RWPE1 (cell line): ENCODE results near the gene ACOT7.

ENCODE experiments used
- CTCF ChIA-PET: fragments of 350-600 bp; sonication (Branson Sonifier 250); formaldehyde crosslinking; extraction: SDS; loops from one replicate; lab custom pipeline; 2021; lab: Yijun Ruan, JAX
- POLR2A ChIA-PET: fragments of 400-600 bp; formaldehyde crosslinking; extraction: SDS; loops from one replicate; lab custom pipeline; 2020; ENCODE audit warnings: antibody characterized with exemption; ENCODE audit not compliant: low non-redundant PET; lab: Yijun Ruan, JAX
- DNase-seq: peaks from one replicate; pipeline ENCODE4 v3.0.0; 2012; ENCODE audit warnings: low spot score
- H3K27ac ChIP-seq: fragments of 450-650 bp; 2 replicates; pipeline ENCODE4 v1.5.1; 2017
- TF ChIP-seq, protein P1 (sequence below): fragments of 450-650 bp; conservative IDR thresholded peaks from 2 replicates; pipeline ENCODE4 v1.5.1; 2017; ENCODE audit warnings: low read depth, mild to moderate bottlenecking

Gene ACOT7

GRCh38 chr1:6288665-6289064, 104.9 kb downstream of the ACOT7 start:
- peak overlapping the region; percentile 41 for H3K27ac ChIP-seq
- ChIA-PET POLR2A (no interaction called here), CTCF (no interaction called here)
- DNase-seq: no peak
- TF ChIP-seq, protein P1, sequence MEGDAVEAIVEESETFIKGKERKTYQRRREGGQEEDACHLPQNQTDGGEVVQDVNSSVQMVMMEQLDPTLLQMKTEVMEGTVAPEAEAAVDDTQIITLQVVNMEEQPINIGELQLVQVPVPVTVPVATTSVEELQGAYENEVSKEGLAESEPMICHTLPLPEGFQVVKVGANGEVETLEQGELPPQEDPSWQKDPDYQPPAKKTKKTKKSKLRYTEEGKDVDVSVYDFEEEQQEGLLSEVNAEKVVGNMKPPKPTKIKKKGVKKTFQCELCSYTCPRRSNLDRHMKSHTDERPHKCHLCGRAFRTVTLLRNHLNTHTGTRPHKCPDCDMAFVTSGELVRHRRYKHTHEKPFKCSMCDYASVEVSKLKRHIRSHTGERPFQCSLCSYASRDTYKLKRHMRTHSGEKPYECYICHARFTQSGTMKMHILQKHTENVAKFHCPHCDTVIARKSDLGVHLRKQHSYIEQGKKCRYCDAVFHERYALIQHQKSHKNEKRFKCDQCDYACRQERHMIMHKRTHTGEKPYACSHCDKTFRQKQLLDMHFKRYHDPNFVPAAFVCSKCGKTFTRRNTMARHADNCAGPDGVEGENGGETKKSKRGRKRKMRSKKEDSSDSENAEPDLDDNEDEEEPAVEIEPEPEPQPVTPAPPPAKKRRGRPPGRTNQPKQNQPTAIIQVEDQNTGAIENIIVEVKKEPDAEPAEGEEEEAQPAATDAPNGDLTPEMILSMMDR: no peak

- CTCF ChIA-PET: interaction anchor here (0.5 kb wide), 1 partner anchor 42 kb away, joined by 4 read pairs; no protein-coding TSS in a partner anchor
- TF ChIP-seq, protein P1: no peak
- peak overlapping the region; percentile 41 for H3K27ac ChIP-seq
- DNase-seq: no peak
- POLR2A ChIA-PET: no interaction called here
Measured at GRCh38 chr1:6288026-6288425, 105.5 kb downstream of the ACOT7 start.

- ChIA-PET CTCF (interaction anchor here (0.6 kb wide), 2 partner anchors 56 to 106 kb away, joined by 3 read pairs; partner anchors contain the start of gene ACOT7), POLR2A (no interaction called here)
- TF ChIP-seq, protein P1: no peak
- H3K27ac ChIP-seq: no peak overlapping the region
- DNase-seq: no peak
Measured at GRCh38 chr1:6287431-6287886, 106.1 kb downstream of the ACOT7 start.

- POLR2A ChIA-PET: no interaction called here
- no peak for DNase-seq
- TF ChIP-seq, protein P1: no peak
- H3K27ac ChIP-seq: no peak overlapping the region
- CTCF ChIA-PET: interaction anchor here (0.6 kb wide), 2 partner anchors 57 to 107 kb away, joined by 3 read pairs; partner anchors contain the start of gene ACOT7
Measured at GRCh38 chr1:6287029-6287428, 106.5 kb downstream of the ACOT7 start.

GRCh38 chr1:6286266-6286665, 107.3 kb downstream of the ACOT7 start:
- DNase-seq: no peak
- H3K27ac ChIP-seq: no peak overlapping the region
- CTCF ChIA-PET: interaction anchor here (0.6 kb wide), 1 partner anchor 31 kb away, joined by 4 read pairs; no protein-coding TSS in a partner anchor
- TF ChIP-seq, protein P1: no peak
- POLR2A ChIA-PET: no interaction called here

GRCh38 chr1:6285336-6285735, 108.2 kb downstream of the ACOT7 start:
- no peak for DNase-seq
- TF ChIP-seq, protein P1: no peak
- peak overlapping the region; percentile 11; the same call in 1 of the 2 replicates for H3K27ac ChIP-seq
- POLR2A ChIA-PET: no interaction called here
- CTCF ChIA-PET: no interaction called here
